ENCODE data around the gene RNF111. TPM values are rescaled to one million over a fixed set of nuclear protein-coding genes. Genes with fewer than 3 reads are reported as not detected.
"Not testable (repeated sequence)": the region's sequence is repeated elsewhere in the genome, so short reads cannot be mapped to it uniquely, and the experiment has no call there.

Gene RNF111
- total RNA-seq, 1 experiment from 2014 or later, result 12.9 TPM

DNA sequence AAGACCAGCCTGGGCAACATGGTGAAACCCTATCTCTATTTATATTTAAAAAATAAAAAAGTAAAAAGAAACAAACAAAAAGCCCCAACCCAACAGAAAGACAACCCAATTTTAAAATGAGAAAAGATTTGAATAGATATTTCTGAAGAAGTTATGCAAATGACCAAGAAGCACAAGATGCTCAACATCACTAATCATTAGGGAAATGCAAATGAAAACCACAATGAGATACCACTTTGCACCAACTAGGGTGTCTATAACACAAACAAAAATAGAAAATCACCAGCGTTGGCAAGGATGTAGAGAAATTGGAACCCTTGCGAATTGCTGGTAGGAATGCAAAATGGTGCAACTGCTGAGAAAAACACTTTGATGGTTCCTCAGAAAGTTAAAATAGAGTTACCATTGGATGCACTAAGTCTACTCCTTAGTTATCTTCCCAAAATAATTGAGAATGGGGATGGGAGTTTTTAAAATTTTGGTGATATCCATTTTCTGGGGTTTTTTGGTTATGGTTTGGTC, 71.7 kb downstream of the RNF111 start:
- DNase-seq (ENCODE audit: low spot score), result no peak

DNA sequence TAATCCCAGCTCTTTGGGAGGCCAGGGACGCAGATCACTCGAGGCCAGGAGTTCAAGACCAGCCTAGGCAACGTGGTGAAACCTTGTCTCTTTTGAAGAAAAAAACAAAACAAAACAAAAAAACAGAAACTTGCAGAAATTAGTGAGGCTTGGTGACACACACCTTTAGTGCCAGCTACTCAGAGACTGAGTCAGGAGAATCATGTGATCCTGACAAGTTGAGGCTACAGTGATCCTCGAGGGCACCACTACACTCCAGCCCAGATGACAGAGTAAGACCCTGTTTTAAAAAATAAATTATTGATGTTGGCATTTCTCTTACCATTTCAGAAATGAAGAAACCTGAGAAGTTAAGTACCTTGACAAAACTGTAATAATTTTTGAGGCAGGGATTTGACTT, 72.9 kb downstream of the RNF111 start:
- no peak for DNase-seq (ENCODE audit: low spot score)

DNA sequence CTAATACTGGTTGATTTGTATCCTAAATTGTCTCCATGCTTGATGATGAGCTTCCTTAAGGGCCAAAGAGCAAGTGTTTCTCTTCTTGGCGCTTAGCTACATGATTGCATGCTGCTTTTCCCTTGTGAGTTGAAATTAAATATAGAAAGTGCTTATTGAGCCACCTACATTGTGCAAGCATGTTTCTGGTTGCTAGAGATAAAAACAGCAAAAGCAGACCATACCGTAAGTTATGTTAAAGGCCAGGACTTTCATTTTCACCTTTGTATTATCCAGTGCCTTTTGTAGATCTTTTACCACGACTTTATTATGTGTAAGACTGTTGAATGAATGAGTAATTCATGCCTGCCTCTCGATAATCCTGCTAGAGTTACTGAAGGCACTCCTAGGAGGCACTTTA, 75.6 kb downstream of the RNF111 start:
- DNase-seq (ENCODE audit: low spot score), result no peak

DNA sequence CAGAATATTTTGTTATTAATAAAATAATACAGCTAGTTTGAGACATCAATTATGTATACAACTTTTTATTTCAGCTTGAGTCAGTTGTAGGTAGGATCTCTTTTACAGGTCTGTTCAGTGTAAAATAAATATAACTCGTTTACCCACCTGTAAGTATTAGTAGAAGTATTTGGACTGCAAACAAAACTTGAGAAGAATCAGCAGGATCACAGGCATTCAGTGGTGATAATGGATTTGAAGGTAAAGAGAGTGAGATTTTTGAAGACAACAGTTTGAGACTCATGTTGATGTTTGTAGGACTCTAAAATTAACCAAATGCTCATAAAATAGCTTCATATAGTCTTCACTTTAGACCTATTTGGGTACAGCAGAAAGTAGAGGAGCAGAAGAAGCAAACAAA, 82.0 kb downstream of the RNF111 start:
- DNase-seq (ENCODE audit: low spot score), result no peak

- DNase-seq (ENCODE audit: low spot score), result no peak
Measured at GRCh38 chr15:59074607-59075006, 87.1 kb downstream of the RNF111 start.

DNA sequence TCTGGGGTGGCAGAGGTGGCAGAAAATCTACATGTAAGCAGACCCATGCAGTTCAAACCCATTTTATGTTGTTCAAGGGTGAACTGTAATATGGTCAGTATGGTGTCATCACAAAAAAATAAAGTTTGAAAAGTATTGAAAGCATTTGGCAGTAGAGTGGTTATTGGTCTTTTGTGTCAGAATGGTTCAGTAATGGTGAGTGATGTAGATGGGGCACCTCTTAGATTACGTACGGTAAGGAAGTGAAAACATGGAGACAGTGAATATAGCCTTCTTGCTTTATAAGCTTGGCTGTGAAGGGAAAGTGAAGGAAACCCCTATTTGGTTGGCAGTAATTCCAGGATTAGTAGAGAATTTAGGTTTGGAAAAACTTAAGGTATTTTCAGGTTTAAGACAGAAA, 100.3 kb downstream of the RNF111 start:
- no peak for DNase-seq (ENCODE audit: low spot score)

GRCh38 chr15:59094077-59094476, 106.6 kb downstream of the RNF111 start:
- DNase-seq (ENCODE audit: low spot score), result no peak

DNA sequence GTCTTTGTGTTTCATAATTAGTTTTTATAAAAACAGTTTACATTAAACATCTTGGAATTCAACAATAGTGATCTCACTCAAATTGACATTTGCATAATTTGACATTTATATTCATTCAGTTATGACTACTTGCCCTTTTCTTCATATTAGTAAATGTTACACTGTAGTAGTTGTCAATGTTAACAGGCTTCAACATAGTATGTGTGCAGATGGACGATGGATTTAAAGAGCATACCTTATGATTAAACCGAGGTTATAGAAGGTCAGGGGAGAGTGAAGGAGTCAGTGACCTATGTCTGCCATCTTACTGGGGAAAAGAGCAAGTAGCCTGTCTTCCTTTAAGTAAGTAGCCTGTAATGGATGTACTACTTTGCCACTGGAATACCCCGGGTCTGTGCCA, 109.0 kb downstream of the RNF111 start:
- DNase-seq (ENCODE audit: low spot score), result no peak

GRCh38 chr15:59099162-59099685, 111.8 kb downstream of the RNF111 start:
- DNase-seq (ENCODE audit: low spot score), result no peak

DNA sequence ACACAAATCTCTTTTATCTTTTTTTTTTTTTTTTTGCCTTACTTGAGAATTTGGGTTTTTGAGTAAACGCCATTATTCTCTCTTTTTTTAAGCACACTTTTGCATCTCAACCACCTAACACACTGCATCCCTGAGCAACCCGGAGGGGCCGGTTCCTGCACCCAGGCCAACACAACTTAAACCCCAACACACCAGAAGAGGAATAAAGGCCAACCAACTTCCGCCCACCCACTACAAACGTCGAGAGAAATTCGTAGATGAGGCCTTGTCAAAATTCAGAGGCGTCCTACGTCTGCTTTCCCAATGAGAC, 117.1 kb downstream of the RNF111 start:
- no peak for DNase-seq (ENCODE audit: low spot score)

- peak; percentile 98 for DNase-seq (ENCODE audit: low spot score)
Measured at GRCh38 chr15:59104912-59105732, 117.7 kb downstream of the RNF111 start, which contains the start of gene CCNB2. CCNB2 (plus strand) TSS chr15:59105146; CDS start chr15:59105269, 123 bp downstream.

GRCh38 chr15:59105854-59106253, 118.4 kb downstream of the RNF111 start:
- peak; percentile 49 for DNase-seq (ENCODE audit: low spot score)

DNA sequence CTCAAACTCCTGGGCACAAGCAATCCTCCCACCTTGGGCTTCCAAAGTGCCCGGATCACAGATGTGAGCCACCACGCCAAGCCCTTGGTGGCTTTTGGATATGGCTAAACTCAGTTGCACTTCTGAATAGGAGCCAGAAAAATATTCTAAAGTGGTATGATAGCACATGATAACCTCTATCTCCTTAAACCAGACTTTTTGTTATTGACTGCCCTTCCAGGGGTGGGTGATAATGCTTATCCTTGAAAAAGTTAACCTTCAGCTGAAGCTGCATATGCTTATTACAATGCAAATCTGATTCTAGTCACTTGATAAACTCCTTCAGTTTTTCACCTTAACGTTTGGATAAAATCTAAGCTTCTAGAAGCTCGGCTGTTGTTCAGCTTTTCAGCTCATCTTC, 123.8 kb downstream of the RNF111 start:
- no peak for DNase-seq (ENCODE audit: low spot score)

DNA sequence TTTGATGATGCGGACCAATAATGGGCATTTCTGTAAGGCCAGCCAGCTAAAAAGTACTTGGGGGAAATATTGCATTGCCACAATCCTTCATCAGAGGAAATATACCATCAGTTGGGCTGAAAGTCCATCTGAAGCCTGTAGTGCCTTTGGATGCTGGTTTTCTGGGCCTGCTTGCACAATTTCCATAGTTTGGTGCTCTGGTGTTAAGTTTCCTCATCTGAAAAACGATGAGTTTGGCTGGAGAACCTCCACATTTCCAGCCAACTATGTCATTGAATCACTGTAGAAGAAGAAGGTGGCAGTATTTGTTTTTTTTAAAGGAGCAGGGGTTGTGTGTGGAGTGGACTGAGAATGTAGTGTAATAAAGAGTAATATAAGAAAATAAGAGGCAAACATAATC, 127.6 kb downstream of the RNF111 start:
- DNase-seq (ENCODE audit: low spot score), result no peak

GRCh38 chr15:59116141-59116540, 128.7 kb downstream of the RNF111 start:
- DNase-seq (ENCODE audit: low spot score), result no peak

GRCh38 chr15:59116771-59117170, 129.3 kb downstream of the RNF111 start:
- no peak for DNase-seq (ENCODE audit: low spot score)

DNA sequence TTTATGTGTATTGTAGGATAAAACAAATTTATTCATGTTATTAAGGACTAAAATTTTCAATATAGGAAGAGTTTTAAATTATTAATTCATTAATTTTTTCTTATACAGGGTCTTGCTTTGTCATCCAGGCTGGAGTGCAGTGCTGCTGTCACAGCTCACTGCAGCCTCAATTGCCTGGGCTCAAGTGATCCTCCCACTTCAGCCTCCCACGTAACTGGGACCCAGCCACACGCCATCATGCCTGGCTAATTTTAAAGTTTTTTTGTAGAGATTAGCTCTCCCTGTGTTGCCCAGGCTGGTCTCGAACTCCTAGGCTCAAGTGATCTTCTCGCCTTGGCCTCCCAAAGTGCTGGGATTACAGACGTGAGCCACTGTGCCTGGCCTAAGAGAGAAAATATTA, 132.2 kb downstream of the RNF111 start:
- no peak for DNase-seq (ENCODE audit: low spot score)

DNA sequence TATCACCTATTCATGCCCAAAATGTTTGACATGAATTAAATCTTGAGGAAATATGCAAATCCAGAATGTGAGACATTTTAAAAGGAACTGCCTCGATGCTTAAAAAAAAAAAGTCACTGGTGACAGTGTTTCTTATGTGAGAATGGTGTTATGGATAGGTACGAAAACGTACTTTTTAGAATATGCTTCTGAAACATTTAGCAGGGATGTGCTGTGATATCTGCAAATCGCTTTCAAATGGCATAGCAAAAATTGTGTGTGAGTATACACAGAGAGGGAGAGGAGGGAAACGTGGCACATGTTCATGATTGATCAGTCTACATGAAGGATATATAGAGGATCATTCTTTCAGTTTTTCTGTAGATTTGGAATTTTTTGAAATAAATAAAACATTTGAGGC, 133.5 kb downstream of the RNF111 start:
- no peak for DNase-seq (ENCODE audit: low spot score)

- DNase-seq (ENCODE audit: low spot score), result no peak
Measured at GRCh38 chr15:59124261-59124660, 136.8 kb downstream of the RNF111 start.

DNA sequence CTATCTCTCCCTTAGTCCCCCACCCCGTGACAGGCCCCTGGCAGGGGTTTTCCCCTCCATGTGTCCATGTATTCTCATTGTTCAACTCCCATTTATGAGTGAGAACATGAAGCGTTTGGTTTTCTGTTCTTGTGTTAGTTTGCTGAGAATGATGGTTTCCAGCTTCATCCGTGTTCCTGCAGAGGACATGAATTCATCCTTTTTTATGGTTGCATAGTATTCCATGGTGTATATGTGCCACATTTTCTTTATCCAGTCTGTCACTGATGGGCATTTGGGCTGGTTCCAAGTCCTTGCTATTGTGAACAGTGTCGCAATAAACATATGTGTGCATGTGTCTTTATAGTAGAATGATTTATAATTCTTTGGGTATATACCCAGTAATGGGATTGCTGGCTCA, 138.2 kb downstream of the RNF111 start:
- DNase-seq (ENCODE audit: low spot score), result not testable (repeated sequence)

GRCh38 chr15:59127255-59127654, 139.8 kb downstream of the RNF111 start:
- not testable (repeated sequence) for DNase-seq (ENCODE audit: low spot score)

GRCh38 chr15:59131456-59131855, 144.0 kb downstream of the RNF111 start:
- no peak for DNase-seq (ENCODE audit: low spot score)

DNA sequence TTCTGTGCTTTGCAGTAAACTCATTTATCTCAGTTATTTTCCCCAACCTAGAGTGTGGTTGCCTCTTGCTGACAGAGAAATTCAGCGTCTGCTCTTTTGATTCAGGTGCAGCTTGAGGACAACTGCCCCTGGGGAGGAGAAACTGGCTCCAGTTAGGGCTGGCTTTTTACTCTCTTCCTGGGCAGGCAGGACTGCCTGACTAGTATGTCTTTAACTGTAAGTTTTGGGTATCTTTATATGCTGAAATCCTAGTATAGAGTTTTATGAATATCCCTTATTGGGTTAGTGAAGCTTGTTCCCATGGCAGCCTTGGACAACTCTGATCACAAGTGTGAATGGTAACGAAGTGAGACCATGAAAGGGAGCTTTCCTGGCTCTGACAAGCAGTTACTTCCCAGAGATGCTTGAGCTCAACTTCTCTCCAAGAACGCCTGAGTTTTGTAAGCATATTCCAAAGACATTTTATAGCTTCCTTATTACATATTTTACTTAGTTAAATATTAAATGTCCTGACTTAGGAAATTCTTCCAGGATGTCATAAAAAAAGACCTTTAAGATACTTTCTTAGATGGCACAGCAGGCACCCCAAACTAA, 144.6 kb downstream of the RNF111 start:
- peak; percentile 36 for DNase-seq (ENCODE audit: low spot score)

All from HT-29 (cell line).